HEK293 (cell line): ENCODE measurements around the gene TRAPPC3L.

Source experiments
- CTCF ChIA-PET: fragments of 350-600 bp; formaldehyde crosslinking; extraction: SDS; loops from one replicate; lab custom pipeline; 2021; ENCODE audit warnings: antibody characterized with exemption; lab: Yijun Ruan, JAX
- POLR2A ChIA-PET: fragments of 300-600 bp; formaldehyde crosslinking; extraction: SDS; loops from one replicate; lab custom pipeline; 2020; ENCODE audit warnings: antibody characterized with exemption, inconsistent platforms; lab: Yijun Ruan, JAX
- H3K27ac ChIP-seq: fragments of 200-500 bp; sonication (Bioruptor generic); 2 replicates; pipeline ENCODE4 v1.5.1; 2014; ENCODE audit warnings: low read depth, low read length, control low read depth, inconsistent platforms; ENCODE audit errors: extremely low read depth
- H3K36me3 ChIP-seq, 2 experiments: fragments of 200-500 bp in 1 of 2; sonication (Bioruptor generic) in 1 of 2; 1 replicate in 1 of 2; 2 replicates in 1 of 2; pipeline ENCODE4 v1.5.1; 2014 to 2017; ENCODE audit warnings: inconsistent platforms in 2 of 2, low read length in 2 of 2; ENCODE audit not compliant: control insufficient read depth in 2 of 2, insufficient read depth in 1 of 2
- H3K4me1 ChIP-seq: fragments of 200-500 bp; sonication (Bioruptor generic); 2 replicates; pipeline ENCODE4 v1.5.1; 2014; ENCODE audit warnings: mild to moderate bottlenecking, low read length, inconsistent platforms; ENCODE audit not compliant: control insufficient read depth, insufficient read depth
- H3K4me3 ChIP-seq: 2 replicates; pipeline ENCODE4 v1.5.1; 2011; ENCODE audit warnings: low read depth, mild to moderate bottlenecking, control low read depth, low read length, moderate library complexity
- H3K9me3 ChIP-seq: fragments of 200-500 bp; sonication (Bioruptor generic); 2 replicates; pipeline ENCODE4 v1.5.1; 2014; ENCODE audit warnings: low read depth, low read length, inconsistent platforms; ENCODE audit not compliant: control insufficient read depth, insufficient read depth
- KLF1 ChIP-seq: fragments of 450-650 bp; formaldehyde crosslinking; IDR thresholded peaks from 2 replicates; pipeline ENCODE4 v1.5.1; 2016; ENCODE audit warnings: missing biosample characterization, missing genetic modification characterization
- KLF10 ChIP-seq: fragments of 450-650 bp; IDR thresholded peaks from 2 replicates; pipeline ENCODE4 v1.5.1; 2018; ENCODE audit warnings: missing biosample characterization, mild to moderate bottlenecking, missing genetic modification characterization
- KLF7 ChIP-seq: fragments of 450-650 bp; formaldehyde crosslinking; IDR thresholded peaks from 2 replicates; pipeline ENCODE4 v1.5.1; 2016; ENCODE audit warnings: missing biosample characterization, missing genetic modification characterization, borderline replicate concordance
- PRDM6 ChIP-seq: fragments of 450-650 bp; formaldehyde crosslinking; IDR thresholded peaks from 2 replicates; pipeline ENCODE4 v1.5.1; 2017; ENCODE audit warnings: missing biosample characterization, missing genetic modification characterization
- SALL2 ChIP-seq: fragments of 450-650 bp; formaldehyde crosslinking; IDR thresholded peaks from 2 replicates; pipeline ENCODE4 v1.5.0; 2017; ENCODE audit warnings: missing biosample characterization, mild to moderate bottlenecking, missing genetic modification characterization, borderline replicate concordance
- ZBTB7A ChIP-seq: fragments of 450-650 bp; formaldehyde crosslinking; IDR thresholded peaks from 2 replicates; pipeline ENCODE4 v1.5.1; 2016; ENCODE audit warnings: low read depth, missing biosample characterization, missing genetic modification characterization
- ZNF112 ChIP-seq: fragments of 450-650 bp; formaldehyde crosslinking; IDR thresholded peaks from 2 replicates; pipeline ENCODE4 v1.5.0; 2017; ENCODE audit warnings: missing biosample characterization, missing genetic modification characterization
- ZNF140 ChIP-seq: fragments of 450-650 bp; formaldehyde crosslinking; IDR thresholded peaks from 2 replicates; pipeline ENCODE4 v1.5.1; 2016; ENCODE audit warnings: missing biosample characterization, missing genetic modification characterization
- ZNF184 ChIP-seq: fragments of 450-650 bp; IDR thresholded peaks from 2 replicates; pipeline ENCODE4 v1.5.1; 2018; ENCODE audit warnings: missing biosample characterization, mild to moderate bottlenecking, missing genetic modification characterization
- ZNF37A ChIP-seq: fragments of 450-650 bp; IDR thresholded peaks from 2 replicates; pipeline ENCODE4 v1.5.1; 2018; ENCODE audit warnings: missing biosample characterization, missing genetic modification characterization
- ZNF404 ChIP-seq: fragments of 450-650 bp; formaldehyde crosslinking; IDR thresholded peaks from 2 replicates; pipeline ENCODE4 v1.5.1; 2017; ENCODE audit warnings: missing biosample characterization, missing genetic modification characterization
- ZNF510 ChIP-seq: fragments of 450-650 bp; formaldehyde crosslinking; IDR thresholded peaks from 2 replicates; pipeline ENCODE4 v1.5.1; 2018; ENCODE audit warnings: mild to moderate bottlenecking, missing genetic modification characterization, missing biosample characterization; ENCODE audit not compliant: insufficient replicate concordance
- ZNF596 ChIP-seq: fragments of 450-650 bp; IDR thresholded peaks from 2 replicates; pipeline ENCODE4 v1.5.0; 2018; ENCODE audit warnings: missing biosample characterization, mild to moderate bottlenecking, missing genetic modification characterization, moderate library complexity
- ZNF626 ChIP-seq: fragments of 450-650 bp; sonication (Bioruptor Pico); formaldehyde crosslinking; IDR thresholded peaks from 2 replicates; pipeline ENCODE4 v1.5.1; 2018; ENCODE audit warnings: missing biosample characterization, missing genetic modification characterization, inconsistent platforms
- ZNF654 ChIP-seq: fragments of 450-650 bp; formaldehyde crosslinking; IDR thresholded peaks from 2 replicates; pipeline ENCODE4 v1.5.1; 2016; ENCODE audit warnings: low read depth, missing biosample characterization, missing genetic modification characterization
- ZNF658 ChIP-seq: fragments of 450-650 bp; formaldehyde crosslinking; IDR thresholded peaks from 2 replicates; pipeline ENCODE4; 2016; ENCODE audit warnings: missing biosample characterization, missing genetic modification characterization
- ZNF701 ChIP-seq: fragments of 450-650 bp; formaldehyde crosslinking; IDR thresholded peaks from 2 replicates; pipeline ENCODE4 v1.5.1; 2016; ENCODE audit warnings: missing biosample characterization, missing genetic modification characterization
- ZNF707 ChIP-seq: fragments of 450-650 bp; formaldehyde crosslinking; IDR thresholded peaks from 2 replicates; pipeline ENCODE4 v1.5.1; 2016; ENCODE audit warnings: missing biosample characterization, missing genetic modification characterization
- ZNF830 ChIP-seq: fragments of 450-650 bp; IDR thresholded peaks from 2 replicates; pipeline ENCODE4 v1.5.0; 2018; ENCODE audit warnings: missing biosample characterization, missing genetic modification characterization, low read depth, mild to moderate bottlenecking, moderate library complexity
- ZSCAN4 ChIP-seq: fragments of 450-650 bp; formaldehyde crosslinking; IDR thresholded peaks from 2 replicates; pipeline ENCODE4 v1.5.1; 2017; ENCODE audit warnings: missing biosample characterization, missing genetic modification characterization
- TF ChIP-seq, protein P1 (sequence below): fragments of 450-650 bp; formaldehyde crosslinking; IDR thresholded peaks from 2 replicates; pipeline ENCODE4 v1.5.1; 2017; ENCODE audit warnings: missing biosample characterization, missing genetic modification characterization
- TF ChIP-seq, protein P2 (sequence below): fragments of 450-650 bp; formaldehyde crosslinking; IDR thresholded peaks from 2 replicates; pipeline ENCODE4 v1.5.1; 2016; ENCODE audit warnings: missing biosample characterization, missing genetic modification characterization
- TF ChIP-seq, protein P3 (sequence below): fragments of 450-650 bp; formaldehyde crosslinking; IDR thresholded peaks from 2 replicates; pipeline ENCODE4 v1.5.1; 2016; ENCODE audit warnings: missing biosample characterization, missing genetic modification characterization
- TF ChIP-seq, protein P4 (sequence below): fragments of 450-650 bp; formaldehyde crosslinking; IDR thresholded peaks from 2 replicates; pipeline ENCODE4 v1.5.1; 2016; ENCODE audit warnings: missing biosample characterization, missing genetic modification characterization

The TRAPPC3L gene

GRCh38 chr6:116511424-116512110 is 33.9 kb downstream of the TRAPPC3L start, which contains the start of gene CALHM5:
Gene CALHM5, plus strand, starts transcription at chr6:116511639. Its CDS starts 58 bp downstream, at chr6:116511697.
- CTCF ChIA-PET, result interaction anchor here (0.6 to 6.0 kb wide), 46 partner anchors 8 to 295 kb away, joined by 3 to 75 read pairs (median 5); partner anchors contain the start of genes CALHM6, DSE and TSPYL1
- Histone ChIP-seq H3K4me3 (peak within 1 kb of the TSS; percentile 27), H3K27ac (peak within 1 kb of the TSS; percentile 28), H3K36me3 (peaks cover 0 to 10% of the 10 kb centered on the region in 2 experiments; a peak in 1 of 3 replicates), H3K9me3 (no peaks in the 10 kb centered on the region), H3K4me1 (peaks cover 13% of the 10 kb centered on the region)
- POLR2A ChIA-PET, result interaction anchor here (1.0 to 1.2 kb wide), 4 partner anchors 10 to 141 kb away, joined by 4 to 8 read pairs (median 4); partner anchors contain the start of genes DSE and RWDD1
- TF ChIP-seq ZNF596 (tag by site-specific recombination) (no peak), ZNF112 (tag by site-specific recombination) (no peak), PRDM6 (tag by site-specific recombination) (no peak; the same call in 1 of the 2 replicates), ZNF184 (tag by site-specific recombination) (no peak), ZSCAN4 (tag by site-specific recombination) (no peak), ZNF140 (tag by site-specific recombination) (no peak), KLF1 (tag by site-specific recombination) (no peak), ZNF654 (peak; percentile 73), ZNF510 (tag by site-specific recombination) (no peak), ZBTB7A (no peak), ZNF404 (tag by site-specific recombination) (no peak), KLF7 (tag by site-specific recombination) (no peak), ZNF707 (no peak), ZNF830 (no peak), SALL2 (tag by site-specific recombination) (no peak), ZNF37A (tag by site-specific recombination) (no peak), ZNF658 (tag by site-specific recombination) (no peak), ZNF626 (tag by site-specific recombination) (no peak), ZNF701 (tag by site-specific recombination) (no peak), KLF10 (tag by site-specific recombination) (no peak)
- TF ChIP-seq, protein P1, sequence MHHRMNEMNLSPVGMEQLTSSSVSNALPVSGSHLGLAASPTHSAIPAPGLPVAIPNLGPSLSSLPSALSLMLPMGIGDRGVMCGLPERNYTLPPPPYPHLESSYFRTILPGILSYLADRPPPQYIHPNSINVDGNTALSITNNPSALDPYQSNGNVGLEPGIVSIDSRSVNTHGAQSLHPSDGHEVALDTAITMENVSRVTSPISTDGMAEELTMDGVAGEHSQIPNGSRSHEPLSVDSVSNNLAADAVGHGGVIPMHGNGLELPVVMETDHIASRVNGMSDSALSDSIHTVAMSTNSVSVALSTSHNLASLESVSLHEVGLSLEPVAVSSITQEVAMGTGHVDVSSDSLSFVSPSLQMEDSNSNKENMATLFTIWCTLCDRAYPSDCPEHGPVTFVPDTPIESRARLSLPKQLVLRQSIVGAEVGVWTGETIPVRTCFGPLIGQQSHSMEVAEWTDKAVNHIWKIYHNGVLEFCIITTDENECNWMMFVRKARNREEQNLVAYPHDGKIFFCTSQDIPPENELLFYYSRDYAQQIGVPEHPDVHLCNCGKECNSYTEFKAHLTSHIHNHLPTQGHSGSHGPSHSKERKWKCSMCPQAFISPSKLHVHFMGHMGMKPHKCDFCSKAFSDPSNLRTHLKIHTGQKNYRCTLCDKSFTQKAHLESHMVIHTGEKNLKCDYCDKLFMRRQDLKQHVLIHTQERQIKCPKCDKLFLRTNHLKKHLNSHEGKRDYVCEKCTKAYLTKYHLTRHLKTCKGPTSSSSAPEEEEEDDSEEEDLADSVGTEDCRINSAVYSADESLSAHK (tag by site-specific recombination), result no peak
- TF ChIP-seq, protein P2, sequence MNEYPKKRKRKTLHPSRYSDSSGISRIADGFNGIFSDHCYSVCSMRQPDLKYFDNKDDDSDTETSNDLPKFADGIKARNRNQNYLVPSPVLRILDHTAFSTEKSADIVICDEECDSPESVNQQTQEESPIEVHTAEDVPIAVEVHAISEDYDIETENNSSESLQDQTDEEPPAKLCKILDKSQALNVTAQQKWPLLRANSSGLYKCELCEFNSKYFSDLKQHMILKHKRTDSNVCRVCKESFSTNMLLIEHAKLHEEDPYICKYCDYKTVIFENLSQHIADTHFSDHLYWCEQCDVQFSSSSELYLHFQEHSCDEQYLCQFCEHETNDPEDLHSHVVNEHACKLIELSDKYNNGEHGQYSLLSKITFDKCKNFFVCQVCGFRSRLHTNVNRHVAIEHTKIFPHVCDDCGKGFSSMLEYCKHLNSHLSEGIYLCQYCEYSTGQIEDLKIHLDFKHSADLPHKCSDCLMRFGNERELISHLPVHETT (tag by site-specific recombination), result no peak
- TF ChIP-seq, protein P3, sequence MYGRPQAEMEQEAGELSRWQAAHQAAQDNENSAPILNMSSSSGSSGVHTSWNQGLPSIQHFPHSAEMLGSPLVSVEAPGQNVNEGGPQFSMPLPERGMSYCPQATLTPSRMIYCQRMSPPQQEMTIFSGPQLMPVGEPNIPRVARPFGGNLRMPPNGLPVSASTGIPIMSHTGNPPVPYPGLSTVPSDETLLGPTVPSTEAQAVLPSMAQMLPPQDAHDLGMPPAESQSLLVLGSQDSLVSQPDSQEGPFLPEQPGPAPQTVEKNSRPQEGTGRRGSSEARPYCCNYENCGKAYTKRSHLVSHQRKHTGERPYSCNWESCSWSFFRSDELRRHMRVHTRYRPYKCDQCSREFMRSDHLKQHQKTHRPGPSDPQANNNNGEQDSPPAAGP (tag by site-specific recombination), result no peak
- TF ChIP-seq, protein P4, sequence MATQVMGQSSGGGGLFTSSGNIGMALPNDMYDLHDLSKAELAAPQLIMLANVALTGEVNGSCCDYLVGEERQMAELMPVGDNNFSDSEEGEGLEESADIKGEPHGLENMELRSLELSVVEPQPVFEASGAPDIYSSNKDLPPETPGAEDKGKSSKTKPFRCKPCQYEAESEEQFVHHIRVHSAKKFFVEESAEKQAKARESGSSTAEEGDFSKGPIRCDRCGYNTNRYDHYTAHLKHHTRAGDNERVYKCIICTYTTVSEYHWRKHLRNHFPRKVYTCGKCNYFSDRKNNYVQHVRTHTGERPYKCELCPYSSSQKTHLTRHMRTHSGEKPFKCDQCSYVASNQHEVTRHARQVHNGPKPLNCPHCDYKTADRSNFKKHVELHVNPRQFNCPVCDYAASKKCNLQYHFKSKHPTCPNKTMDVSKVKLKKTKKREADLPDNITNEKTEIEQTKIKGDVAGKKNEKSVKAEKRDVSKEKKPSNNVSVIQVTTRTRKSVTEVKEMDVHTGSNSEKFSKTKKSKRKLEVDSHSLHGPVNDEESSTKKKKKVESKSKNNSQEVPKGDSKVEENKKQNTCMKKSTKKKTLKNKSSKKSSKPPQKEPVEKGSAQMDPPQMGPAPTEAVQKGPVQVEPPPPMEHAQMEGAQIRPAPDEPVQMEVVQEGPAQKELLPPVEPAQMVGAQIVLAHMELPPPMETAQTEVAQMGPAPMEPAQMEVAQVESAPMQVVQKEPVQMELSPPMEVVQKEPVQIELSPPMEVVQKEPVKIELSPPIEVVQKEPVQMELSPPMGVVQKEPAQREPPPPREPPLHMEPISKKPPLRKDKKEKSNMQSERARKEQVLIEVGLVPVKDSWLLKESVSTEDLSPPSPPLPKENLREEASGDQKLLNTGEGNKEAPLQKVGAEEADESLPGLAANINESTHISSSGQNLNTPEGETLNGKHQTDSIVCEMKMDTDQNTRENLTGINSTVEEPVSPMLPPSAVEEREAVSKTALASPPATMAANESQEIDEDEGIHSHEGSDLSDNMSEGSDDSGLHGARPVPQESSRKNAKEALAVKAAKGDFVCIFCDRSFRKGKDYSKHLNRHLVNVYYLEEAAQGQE (tag by site-specific recombination), result no peak
